Measurements from ENCODE around the gene CD163. TPM values are rescaled to one million over a fixed set of nuclear protein-coding genes. Genes with fewer than 3 reads are reported as not detected.
"Not testable (repeated sequence)": the region's sequence is repeated elsewhere in the genome, so short reads cannot be mapped to it uniquely, and the experiment has no call there.

Gene CD163
- 0.14 and 0.57 TPM in 2 replicates for total RNA-seq (ENCODE audit: low replicate concordance)
- long read RNA-seq: 0 reads

DNA sequence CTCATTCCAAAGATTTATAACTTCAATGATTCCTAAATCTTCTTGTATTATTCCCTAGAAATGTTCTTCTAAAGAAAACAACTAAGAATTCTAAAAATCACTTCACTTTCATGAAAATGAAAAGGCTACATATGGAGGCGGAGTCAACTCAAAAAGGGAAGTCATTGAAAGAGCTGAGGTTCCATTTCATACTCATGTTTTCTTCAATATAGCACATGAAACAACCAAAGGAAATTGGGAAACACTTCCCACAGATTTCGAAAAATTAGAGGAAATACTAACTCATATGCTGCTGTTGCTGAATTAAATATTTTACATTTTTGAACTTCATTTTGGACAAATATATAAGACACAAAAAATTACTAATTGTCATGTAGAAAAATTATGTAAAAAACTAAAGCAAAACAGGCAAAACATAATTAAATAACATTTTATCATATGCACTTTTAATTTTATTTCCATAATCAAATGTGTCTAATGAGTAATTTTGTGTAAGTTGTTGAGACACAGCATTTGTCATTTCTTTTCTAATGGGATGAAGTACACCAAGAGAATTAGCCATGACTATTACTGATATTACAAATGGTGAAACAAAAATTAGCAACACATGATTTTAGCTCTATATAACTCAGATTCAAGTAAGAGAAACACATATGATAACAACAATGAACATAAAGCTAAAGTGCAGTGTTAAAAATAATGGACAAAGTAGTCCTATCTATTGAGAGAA, at the start of gene CD163:
Gene CD163 (minus strand): TSS at position 92 of the 730 bp plus-strand sequence. CDS start 87 bp downstream, at position 5.
- no peak for DNase-seq (ENCODE audit: extremely low spot score, unreplicated experiment)
- H3K4me1 Mint-ChIP-seq (ENCODE audit: unreplicated experiment): no peaks in the 10 kb centered on the region
- H3K27me3 Mint-ChIP-seq: peaks cover 22% of the 10 kb centered on the region
- H3K4me3 Mint-ChIP-seq: no peak within 1 kb of the TSS
- H3K36me3 Mint-ChIP-seq: no peaks in the 10 kb centered on the region
- TF ChIP-seq CTCF (conservative IDR thresholded peaks at IDR 0.05): no peak
- H3K9me3 Mint-ChIP-seq: no peaks in the 10 kb centered on the region
- H3K27ac Mint-ChIP-seq: no peak within 1 kb of the TSS

DNA sequence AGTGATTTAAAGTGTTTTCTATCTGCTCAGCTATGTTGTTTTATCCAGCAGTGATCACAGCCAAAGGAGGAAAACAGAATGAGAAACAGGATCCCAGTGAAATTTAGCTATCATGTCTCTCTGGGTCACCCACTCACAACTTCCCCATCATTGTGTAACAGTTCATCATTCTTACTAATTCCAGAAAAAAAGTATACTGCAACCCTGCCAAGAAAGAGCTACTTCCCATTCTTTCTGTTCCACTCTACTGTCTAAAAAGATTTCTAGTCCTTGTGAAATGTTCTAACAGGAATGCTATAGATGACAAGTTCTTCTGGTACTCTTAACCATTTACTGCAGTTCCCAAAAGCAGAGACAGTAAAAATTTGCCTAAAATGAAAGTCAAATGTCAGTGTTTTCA, 39.2 kb upstream of the CD163 start:
- no peak for DNase-seq (ENCODE audit: extremely low spot score, unreplicated experiment)
- H3K9me3 Mint-ChIP-seq: no peaks in the 10 kb centered on the region
- peaks cover 5% of the 10 kb centered on the region for H3K27me3 Mint-ChIP-seq
- TF ChIP-seq CTCF (conservative IDR thresholded peaks at IDR 0.05): no peak
- H3K4me1 Mint-ChIP-seq (ENCODE audit: unreplicated experiment): no peaks in the 10 kb centered on the region
- no peak overlapping the region for H3K4me3 Mint-ChIP-seq
- H3K36me3 Mint-ChIP-seq: no peaks in the 10 kb centered on the region
- H3K27ac Mint-ChIP-seq: no peak overlapping the region

DNA sequence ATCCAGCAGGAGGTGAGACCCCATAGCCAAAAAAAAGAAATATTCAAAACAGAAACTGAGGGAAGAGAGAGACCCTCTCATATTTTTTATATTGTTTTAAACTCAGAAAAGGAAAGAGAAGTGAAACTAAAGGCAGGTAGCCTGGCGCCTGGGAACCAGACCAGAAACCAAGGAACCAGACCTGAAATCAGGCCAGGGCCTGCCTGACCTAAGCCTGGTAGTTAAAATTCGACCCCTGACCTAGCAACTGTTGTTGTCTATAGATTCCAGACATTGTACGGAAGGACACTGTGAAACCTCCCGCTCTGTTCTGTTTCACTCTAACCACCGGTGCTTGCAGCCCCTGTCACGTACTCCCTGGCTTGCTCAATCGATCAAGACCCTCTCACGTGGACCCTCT, 38.5 kb upstream of the CD163 start:
- Mint-ChIP-seq H3K27ac (no peak overlapping the region), H3K36me3 (no peaks in the 10 kb centered on the region), H3K4me1 (ENCODE audit: unreplicated experiment) (no peaks in the 10 kb centered on the region), H3K27me3 (peaks cover 5% of the 10 kb centered on the region), H3K4me3 (no peak overlapping the region), H3K9me3 (no peaks in the 10 kb centered on the region)
- no peak for DNase-seq (ENCODE audit: extremely low spot score, unreplicated experiment)
- TF ChIP-seq CTCF (conservative IDR thresholded peaks at IDR 0.05): no peak

DNA sequence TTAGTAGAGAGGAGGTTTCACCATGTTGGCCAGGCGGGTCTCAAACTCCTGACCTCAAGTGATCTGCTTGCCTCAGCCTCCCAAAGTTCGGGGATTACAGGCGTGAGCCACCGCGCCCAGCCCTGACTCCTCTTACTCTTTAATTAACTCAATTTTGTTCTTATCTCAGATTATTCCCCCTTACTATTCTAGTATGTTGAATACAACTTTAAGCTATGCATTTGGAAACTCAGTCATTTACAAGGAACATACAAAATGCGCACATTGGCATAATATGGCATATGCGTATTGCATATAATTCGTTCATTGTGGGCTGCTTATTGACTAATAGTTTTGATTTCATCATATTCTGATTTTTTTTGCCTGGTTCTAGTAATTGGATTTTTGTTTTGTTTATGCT, 10.8 kb upstream of the CD163 start:
- no peak overlapping the region for H3K27ac Mint-ChIP-seq
- TF ChIP-seq CTCF (conservative IDR thresholded peaks at IDR 0.05): no peak
- no peaks in the 10 kb centered on the region for H3K4me1 Mint-ChIP-seq (ENCODE audit: unreplicated experiment)

GRCh38 chr12:7512553-7512952, 9.0 kb upstream of the CD163 start:
- H3K27me3 Mint-ChIP-seq: peaks cover 3% of the 10 kb centered on the region
- H3K9me3 Mint-ChIP-seq: no peaks in the 10 kb centered on the region
- no peaks in the 10 kb centered on the region for H3K36me3 Mint-ChIP-seq
- no peaks in the 10 kb centered on the region for H3K4me1 Mint-ChIP-seq (ENCODE audit: unreplicated experiment)
- no peak overlapping the region for H3K27ac Mint-ChIP-seq
- no peak overlapping the region for H3K4me3 Mint-ChIP-seq
- DNase-seq (ENCODE audit: extremely low spot score, unreplicated experiment): no peak
- no peak for TF ChIP-seq CTCF (conservative IDR thresholded peaks at IDR 0.05)

More for the DNA sequence above, 10.8 kb upstream of the CD163 start:
- no peaks in the 10 kb centered on the region for H3K9me3 Mint-ChIP-seq
- no peaks in the 10 kb centered on the region for H3K36me3 Mint-ChIP-seq
- H3K27me3 Mint-ChIP-seq: peaks cover 10% of the 10 kb centered on the region
- H3K4me3 Mint-ChIP-seq: no peak overlapping the region
- no peak for DNase-seq (ENCODE audit: extremely low spot score, unreplicated experiment)

DNA sequence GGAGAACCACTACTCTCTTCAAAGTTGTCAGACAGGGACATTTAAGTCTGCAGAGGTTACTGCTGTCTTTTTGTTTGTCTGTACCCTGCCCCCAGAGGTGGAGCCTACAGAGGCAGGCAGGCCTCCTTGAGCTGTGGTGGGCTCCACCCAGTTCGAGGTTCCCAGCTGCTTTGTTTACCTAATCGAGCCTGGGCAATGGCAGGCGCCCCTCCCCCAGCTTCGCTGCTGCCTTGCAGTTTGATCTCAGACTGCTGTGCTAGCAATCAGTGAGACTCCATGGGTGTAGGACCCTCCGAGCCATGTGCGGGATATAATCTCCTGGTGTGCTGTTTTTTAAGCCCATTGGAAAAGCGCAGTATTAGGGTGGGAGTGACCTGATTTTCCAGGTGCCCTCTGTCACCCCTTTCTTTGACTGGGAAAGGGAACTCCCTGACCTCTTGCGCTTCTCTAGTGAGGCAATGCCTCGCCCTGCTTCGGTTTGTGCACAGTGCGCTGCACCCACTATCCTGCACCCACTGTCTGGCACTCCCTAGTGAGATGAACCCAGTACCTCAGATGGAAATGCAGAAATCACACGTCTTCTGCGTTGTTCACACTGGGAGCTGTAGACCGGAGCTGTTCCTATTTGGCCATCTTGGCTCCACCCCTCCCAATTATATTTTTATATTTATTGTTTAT, 6.4 kb upstream of the CD163 start:
- not testable (repeated sequence) for H3K36me3 Mint-ChIP-seq; H3K9me3 Mint-ChIP-seq; DNase-seq (ENCODE audit: extremely low spot score, unreplicated experiment); H3K4me1 Mint-ChIP-seq (ENCODE audit: unreplicated experiment); H3K4me3 Mint-ChIP-seq; H3K27me3 Mint-ChIP-seq; H3K27ac Mint-ChIP-seq

Measured in type B pancreatic cell (in vitro differentiated cells).